NCI-H2081 (cell line): Measurements from ENCODE around the gene KIF20A.
"Not testable (repeated sequence)": the region's sequence is repeated elsewhere in the genome, so short reads cannot be mapped to it uniquely, and the experiment has no call there.

Experiments
- DNase-seq, 2 experiments: peaks; one replicate each; lab custom pipeline; 2025; lab: John Stamatoyannopoulos, UW

KIF20A gene

DNA sequence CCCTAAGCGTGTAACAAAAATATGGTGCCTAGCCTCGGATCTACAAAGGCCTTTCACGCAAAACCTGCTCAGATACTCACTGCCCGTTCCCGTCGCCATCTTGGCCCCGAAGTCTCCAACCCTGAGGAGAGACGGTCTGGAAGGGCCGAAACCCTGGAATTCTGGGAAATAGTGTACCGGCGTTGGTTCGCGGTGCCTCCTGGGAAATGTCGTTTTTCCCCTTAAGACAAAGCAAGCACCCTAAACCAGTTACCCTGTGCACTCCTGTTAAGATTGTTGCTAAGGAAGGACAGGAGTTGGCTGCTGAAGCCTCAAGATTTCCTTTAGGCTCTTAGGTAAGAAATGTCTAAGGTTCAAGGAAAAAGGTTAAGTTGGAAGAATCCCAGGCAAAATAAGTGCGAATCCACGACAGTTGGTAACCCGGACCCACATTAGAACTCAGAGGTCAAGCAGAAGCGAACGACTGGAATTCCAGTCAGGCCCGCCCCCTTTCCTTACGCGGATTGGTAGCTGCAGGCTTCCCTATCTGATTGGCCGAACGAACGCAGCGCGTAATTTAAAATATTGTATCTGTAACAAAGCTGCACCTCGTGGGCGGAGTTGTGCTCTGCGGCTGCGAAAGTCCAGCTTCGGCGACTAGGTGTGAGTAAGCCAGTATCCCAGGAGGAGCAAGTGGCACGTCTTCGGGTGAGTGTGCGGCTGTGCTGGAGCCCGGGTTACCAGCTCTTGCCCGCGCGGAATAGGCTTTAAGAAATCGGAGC, at the start of gene KIF20A, which contains the start of gene BRD8:
Gene KIF20A, plus strand, starts transcription at position 597 of the 761 bp plus-strand sequence. CDS start 569 bp downstream, outside the sequence.
Gene BRD8, minus strand, starts transcription at position 115 of the 761 bp plus-strand sequence. Its CDS starts 16 bp downstream, at position 99.
- peak; percentile 93 to 94 for DNase-seq

DNA sequence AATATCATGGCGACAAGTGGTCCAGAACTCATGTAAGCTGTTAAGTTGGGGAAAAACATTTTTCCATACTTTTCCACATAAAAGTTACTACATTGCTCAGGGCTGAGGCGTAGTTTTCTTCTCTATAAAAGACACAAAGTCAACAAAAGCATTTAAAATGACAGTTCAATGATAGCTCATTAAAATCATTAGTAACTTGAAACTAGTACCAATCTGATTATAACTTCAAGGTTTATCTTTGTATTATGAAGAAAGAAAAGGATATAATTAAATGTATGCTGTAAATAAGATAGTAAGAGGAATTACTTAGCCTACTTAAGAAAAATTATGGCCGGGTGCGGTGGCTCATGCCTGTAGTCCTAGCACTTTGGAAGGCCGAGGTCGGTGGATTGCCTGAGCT, 49.6 kb upstream of the KIF20A start:
- DNase-seq, result no peak

DNA sequence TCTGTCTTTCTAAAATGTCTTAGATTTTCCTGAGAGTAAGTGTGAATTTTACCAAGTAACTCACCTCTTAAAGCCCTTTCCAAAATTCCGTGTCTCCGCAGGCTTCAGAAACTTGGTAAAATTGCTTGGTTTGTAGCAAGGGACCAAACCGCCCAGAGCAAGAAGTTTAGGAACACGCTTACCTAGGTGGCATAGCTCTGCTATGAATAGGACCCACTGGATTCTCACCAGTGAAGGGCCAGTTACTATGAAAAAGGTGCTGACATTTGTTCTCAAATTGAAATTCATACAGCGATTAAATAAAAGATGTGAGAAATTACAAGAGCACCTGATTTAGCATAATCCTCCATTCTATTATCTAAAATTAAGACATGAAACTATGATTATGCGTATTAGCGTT, 46.4 kb upstream of the KIF20A start:
- no peak for DNase-seq

DNA sequence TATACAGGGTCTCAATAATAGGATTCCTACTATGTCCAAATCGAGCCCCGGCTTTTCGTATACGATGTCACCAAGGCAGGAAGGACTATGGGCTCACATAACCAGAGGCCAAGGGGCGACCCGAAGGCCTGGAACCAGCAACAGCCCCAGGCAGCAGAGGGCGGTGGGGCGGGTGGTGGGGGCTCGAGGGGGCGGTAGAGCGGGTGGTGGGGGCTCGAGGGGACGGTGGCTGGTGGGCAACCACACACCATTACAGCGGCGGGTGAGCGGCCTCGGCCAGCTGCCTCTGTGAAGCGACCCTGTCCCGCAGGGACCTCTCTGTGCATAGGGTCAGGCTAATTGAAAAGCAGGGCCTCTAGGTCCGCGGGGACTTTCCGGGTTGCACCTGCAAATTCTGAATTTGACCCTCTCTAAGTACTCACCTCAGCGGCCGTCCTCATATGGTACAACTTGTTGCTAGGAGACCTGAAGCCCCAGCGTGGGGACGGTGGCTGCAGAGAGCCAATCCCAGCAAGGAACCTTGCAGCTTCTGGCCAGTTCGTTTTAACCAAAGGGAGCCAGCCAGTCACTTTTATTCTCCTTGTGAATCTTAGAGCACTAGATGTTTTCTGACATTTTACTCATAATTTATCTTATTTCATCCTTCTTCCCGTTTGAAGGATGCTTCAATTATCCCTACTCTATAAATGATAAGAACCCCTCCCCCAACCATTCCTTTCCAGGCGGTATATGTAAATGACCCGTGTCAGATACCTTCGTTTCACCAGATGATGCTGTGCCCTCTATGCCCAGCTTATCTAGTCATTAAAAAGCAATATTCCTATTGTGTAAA, 39.7 kb upstream of the KIF20A start, which contains the start of gene NME5:
Gene NME5, minus strand, starts transcription at position 480 of the 832 bp plus-strand sequence. CDS start 648 bp downstream, outside the sequence.
- DNase-seq, result peak; percentile 45 to 75

DNA sequence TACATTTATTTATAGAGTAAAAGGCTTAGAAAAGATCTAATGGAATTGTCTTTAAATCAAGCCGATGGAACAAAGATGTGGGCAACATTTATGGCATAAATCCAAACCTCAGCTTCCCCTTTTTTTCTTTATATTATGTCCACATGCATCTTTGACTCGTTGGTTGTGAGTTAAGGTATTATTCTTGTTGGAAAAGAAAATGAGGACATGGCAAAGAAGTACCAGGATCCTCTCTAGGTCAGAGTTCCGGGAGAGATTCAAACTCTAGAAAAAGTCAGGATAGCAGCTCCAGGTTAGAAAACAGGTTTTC, 39.2 kb upstream of the KIF20A start:
- no peak for DNase-seq

DNA sequence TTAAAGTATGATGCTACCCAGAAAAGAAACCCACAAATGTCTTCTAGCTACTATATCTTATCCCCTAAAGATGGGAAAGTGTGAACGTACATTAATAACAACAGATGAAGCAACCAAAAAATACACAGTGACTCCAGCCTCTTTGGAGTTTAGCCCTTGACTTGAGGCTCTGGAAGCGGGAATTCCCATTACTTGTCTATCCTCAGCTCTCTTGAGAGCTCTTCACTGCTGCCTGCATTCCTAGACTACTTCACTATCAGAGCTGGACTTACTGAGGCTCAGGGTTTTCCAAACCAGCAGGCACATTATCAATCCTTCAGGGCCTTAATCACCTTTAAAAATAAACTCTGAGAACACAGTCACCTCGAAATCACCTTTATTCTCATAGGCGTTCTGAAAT, 38.6 kb upstream of the KIF20A start:
- DNase-seq, result no peak

DNA sequence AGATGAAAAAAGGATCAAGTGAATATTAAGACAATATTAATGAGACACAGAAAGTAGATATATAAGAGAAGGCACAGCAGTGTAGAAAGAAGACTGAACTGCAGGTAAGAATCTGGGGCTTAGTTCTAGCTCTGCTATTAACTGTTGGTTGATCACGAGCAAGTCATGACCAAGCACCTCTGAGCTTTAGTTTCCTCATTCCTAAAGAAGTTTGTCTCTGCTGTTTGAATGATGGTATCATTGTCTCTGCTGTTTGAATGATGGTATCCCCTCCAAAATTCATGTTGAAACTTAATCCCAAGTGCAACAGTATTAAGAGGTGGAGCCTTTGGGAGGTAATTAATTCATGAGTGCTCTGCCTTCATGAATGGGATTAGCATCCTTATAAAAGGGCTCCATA, 37.2 kb upstream of the KIF20A start:
- no peak for DNase-seq

DNA sequence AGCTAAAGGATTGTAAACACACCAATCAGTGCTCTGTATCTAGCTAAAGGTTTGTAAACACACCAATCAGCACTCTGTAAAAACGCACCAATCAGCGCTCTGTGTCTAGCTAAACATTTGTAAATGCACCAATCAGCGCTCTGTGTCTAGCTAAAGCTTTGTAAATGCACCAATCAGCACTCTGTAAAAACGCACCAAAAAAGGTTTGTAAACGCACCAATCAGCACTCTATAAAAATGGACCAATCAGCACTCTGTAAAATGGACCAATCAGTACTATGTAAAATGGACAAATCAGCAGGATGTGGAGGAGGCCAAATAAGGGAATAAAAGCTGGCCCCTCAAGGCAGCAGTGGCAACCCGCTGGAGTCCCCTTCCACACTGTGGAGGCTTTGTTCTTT, 35.3 kb upstream of the KIF20A start:
- not testable (repeated sequence) for DNase-seq

DNA sequence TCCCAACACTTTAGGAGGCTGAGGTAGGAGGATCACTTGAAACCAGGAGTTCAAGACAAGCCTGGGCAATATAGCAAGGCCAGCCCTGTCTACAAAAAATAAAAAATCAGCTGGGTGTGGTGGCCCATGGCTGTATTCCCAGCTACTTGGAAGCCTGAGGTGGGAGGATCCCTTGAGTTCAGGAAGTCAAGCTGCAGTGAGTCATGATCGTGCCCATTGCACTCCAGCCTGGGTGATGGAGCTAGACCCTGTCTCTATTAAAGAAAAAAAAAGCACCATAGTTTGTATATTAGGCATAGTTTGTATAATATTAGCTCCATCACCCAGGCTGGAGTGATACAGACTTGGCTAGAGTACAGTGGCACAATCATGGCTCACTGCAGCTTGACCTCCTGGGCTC, 30.1 kb upstream of the KIF20A start:
- no peak for DNase-seq

DNA sequence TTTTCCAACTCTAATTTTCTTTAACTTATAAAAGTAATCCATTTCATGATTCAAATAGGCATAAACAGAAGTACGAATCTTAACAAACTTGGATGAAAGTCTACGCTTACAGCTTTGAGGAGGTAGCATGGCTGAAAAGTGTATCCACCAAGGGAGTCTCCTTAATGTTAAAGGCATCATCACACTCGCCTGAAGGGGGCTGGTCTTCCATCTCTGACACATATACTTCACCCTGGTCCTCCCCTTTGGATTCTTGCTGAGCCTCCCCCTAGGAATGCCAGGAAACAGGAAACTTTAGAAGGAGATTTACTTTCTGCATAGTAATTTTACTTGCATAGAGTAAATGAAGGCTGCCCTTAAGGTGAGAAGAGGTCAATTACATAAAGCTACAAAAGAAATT, 29.4 kb upstream of the KIF20A start:
- no peak for DNase-seq

DNA sequence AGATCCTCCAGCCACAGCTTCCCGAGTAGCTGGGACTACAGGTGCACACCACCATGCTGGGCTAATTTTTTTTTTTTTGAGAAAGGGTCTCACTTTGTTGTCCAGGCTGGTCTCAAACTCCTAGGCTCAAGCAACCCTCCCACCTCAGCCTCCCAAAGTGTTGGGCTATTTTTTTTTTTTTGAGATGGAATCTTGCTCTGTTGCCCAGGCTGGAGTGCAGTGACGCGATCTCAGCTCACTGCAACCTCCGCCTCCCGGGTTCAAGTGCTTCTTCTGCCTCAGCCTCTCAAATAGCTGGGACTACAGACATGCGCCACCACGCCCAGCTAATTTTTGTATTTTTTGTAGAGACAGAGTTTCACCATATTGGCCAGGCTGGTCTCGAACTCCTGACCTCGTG, 22.9 kb upstream of the KIF20A start:
- DNase-seq, result not testable (repeated sequence)

DNA sequence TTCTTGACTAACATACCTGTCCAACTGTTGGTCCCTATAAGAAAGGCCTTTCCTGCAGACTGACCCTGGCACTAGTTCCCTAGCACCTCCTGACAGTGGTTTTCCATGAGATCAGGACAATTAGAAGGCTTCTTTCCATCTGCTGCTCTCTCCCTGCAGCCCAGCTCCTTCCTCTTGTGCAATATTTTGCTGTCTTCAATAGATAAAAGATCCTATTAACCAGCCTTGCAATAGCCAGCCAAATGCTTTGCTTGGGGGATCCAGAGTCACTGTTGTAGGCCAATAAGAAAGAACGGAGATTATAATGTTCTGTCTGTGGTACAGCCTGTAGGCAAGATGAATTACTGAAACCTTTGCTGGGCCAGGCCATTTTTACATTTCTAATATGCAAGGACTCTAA, 21.3 kb upstream of the KIF20A start:
- DNase-seq, result no peak

DNA sequence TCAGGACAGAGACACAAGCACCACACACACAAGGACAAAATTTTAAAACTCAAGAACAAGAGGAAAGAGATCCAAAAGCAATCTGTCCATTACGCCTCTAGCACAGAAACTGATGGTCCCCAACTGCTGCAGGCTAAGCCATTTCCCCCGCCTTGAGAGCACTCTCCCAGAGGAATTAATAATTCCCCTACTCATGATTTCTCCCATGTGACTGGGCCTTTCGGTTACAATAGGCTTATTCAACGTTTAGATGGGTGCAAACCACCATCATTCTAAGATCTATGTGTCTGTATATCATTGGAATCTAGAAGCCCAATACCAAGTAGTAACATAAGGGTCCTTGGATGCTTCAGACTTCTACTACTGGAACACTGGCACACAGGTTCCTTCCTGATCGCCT, 19.2 kb upstream of the KIF20A start:
- DNase-seq, result no peak

DNA sequence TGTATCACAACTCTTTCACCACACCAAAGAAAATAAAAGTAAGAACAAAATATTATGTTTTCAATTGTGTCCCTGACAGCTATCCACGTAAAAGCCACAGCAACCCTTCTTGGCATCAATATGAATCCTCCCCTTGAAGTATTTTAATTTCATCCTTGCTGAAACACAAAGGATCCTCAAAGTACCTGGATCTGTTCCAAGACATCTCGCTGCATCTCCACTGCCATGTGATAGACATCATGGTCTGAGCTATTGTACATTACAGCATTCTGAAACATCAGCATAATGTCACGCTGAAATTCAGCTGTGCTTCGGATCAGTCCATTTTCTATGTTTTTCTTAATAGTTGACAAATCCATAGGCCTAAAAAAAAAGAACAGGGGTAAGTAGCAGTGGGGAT, 18.2 kb upstream of the KIF20A start:
- DNase-seq, result no peak

DNA sequence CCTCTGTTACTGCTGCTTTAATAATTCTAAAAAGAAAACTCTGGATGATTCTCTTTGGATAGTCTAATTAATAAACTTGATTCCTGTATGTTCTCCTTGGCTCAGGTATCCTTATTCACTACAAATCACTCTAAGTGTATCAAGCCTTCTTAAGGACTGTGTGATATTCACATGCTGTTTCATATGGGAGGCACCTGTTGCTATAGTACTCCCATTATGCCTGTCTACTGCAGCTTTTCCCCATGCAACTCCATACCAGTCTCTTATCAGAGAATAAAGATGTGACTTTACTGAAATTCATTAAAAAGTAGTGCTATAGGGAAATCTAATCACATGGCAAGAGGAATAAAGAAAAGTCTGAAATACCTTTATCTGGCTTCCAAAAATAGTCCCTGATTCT, 15.2 kb upstream of the KIF20A start:
- no peak for DNase-seq

DNA sequence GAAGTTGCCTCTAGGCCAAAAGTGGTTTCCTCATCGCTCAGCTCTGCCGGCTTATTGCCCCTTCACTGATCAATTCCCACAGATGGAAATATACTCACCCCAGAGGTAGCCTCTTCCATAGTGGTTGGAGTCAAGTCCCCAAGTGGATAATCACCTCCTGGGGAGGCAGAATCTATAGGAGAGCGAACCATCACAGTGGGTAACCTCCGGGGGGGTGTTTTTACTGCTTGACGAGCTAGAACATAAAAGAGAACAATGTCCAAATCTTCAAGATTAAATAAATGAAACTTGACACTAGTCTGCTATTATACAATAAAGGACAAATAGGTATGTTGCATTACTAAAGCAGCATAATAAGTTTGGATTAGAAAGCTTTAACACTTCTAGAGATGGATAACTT, 9.8 kb upstream of the KIF20A start:
- no peak for DNase-seq

DNA sequence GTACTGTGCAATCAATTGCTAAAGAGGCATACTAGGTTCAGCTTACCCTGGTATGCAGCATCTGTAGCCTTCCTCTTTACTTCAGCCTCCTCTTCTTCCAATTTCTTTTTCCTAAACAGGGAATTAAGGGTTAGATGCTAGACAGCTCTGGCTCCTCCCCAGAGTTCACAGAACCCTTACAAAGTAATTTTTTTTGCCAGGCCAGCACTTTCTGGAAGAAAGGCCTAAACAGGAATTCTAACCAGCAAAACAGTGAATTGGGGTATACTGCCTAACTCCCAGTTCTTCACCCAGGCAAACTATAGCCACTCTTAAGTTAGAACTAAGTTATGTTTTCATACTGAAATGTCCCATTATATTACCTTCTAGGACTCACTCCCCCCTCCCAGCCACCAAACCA, 8.6 kb upstream of the KIF20A start:
- DNase-seq, result no peak

DNA sequence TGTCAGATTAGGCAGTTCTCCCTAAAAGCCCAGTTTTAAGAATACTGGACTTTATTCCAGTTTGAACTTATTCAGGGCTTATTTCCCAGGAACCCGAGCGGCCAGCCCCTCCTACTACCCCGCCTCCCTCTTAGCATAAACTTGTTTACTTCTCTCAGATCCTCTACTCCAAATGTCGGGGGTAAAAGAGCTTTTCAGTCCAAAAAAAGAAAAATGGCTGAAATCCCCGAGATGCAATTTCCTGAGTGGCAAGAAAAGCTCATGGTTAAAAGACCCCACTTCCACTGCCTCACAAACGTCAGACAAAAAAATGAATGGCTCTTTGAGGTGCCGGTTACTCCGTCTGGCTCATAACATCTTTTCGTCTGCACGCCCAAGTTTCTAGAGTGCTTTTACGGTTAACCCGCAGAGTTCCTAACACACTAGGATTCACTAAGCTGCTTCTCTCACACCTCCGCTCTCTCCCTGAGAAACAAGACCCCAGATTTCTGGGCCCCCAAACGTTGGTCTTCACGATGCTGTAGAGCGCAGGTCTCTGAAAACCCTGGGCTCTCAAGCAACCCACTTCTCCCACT, 884 bp upstream of the KIF20A start:
- peak in 1 of 2 experiments; percentile 6 for DNase-seq

DNA sequence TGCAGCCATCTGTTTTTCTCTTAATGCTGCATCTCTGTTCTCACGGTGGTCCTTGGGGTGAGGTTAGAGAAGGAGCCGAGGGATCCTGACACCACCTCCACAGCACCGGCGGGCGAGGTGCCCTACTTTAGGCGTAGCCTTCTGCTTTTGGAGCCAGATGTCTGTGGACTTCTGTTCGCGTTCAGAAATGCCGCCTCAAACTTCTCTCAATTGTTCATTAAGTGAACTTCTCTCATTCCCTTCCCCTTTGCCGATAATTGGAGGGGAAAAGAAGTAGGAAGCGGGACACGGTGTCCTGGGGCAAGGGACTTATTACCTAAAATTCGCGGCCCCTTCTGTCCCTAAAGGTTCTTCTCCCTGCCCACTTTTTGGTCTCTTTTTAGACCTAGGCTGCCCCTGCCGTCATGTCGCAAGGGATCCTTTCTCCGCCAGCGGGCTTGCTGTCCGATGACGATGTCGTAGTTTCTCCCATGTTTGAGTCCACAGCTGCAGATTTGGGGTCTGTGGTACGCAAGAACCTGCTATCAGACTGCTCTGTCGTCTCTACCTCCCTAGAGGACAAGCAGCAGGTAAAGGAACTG, 455 bp downstream of the KIF20A start:
- DNase-seq, result no peak

DNA sequence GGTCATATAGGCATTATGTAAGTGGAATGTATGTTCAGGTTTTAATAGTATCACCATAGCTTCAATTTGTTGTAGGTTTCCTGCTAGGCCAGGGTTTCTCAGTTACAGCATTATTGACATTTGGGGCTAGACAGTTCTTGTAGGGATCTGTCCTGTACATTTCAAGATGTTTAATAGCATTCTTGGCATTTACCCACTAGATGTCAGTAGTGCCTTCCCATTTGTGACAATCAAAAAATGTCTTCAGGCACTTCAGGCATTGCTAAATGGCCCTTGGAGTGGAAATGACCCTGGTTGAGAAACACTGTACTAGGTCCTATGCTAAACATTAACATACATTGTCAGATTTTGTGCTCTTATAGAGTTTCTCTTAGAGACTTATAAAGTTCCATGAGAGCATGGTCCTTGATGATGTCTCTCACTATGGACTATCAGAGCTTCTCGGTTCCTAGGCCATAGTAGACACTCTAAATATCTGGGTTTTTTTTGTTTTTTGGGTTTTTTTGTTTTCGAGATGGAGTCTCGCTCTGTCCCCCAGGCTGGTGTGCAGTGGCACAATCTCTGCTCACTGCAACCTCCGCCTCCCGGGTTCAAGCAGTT, 1.4 kb downstream of the KIF20A start:
- DNase-seq, result peak; percentile 27 to 70

DNA sequence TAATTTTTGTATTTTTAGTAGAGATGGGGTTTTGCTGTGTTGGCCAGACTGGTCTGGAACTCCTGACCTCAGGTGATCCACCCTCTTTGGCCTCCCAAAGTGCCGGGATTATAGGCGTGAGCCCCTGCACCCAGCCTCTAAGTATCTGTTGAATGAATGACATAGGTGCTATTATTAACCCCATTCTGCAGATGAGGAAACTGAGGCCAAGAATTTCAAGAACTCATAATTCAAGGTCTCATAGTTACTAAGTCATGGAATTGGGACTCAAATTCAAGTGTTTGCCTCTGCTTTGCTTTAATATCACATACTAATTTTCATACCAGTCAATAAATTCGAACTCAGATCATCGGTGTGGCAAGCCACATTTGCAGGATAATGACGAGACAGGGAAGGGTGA, 1.9 kb downstream of the KIF20A start:
- DNase-seq, result no peak

DNA sequence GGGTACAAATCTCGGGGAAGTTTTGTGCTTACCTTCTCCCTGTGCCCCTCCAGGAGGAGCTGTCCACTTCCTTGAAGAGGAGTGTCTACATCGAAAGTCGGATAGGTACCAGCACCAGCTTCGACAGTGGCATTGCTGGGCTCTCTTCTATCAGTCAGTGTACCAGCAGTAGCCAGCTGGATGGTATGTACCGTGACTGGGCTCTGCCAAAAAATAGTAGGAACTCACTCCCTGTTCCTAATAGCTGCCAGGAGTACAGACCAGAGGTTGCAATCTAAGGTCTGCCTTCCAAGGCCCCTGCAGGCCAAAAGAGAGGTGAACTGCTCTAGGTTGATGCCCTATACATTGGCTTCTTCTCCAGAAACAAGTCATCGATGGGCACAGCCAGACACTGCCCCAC, 3.9 kb downstream of the KIF20A start:
- DNase-seq, result no peak
